Thoracic aorta (tissue), 2 donors: ENCODE results near the gene PCDH9. TPM values are rescaled to one million over a fixed set of nuclear protein-coding genes. Genes with fewer than 3 reads are reported as not detected.

Experiments
- ATAC-seq: fragments of 150-250 bp; one replicate; pipeline ENCODE4 v1.8.0; 2017; ENCODE audit warnings: low read depth; ENCODE audit not compliant: insufficient number of reproducible peaks, low FRiP score
- DNase-seq: peaks from one replicate; pipeline ENCODE4 v3.0.0-alpha.2; 2020; ENCODE audit warnings: low spot score
- H3K27ac ChIP-seq, 2 donors: fragments of 200-600 bp; sonication (generic); 1 replicate in 1 of 2; 2 replicates in 1 of 2; pipeline ENCODE4 v1.5.1; 2016; ENCODE audit warnings: mild to moderate bottlenecking in 2 of 2, moderate library complexity in 2 of 2
- H3K27me3 ChIP-seq: fragments of 200-600 bp; sonication (generic); replicated peaks from 2 replicates; pipeline ENCODE4 v1.6.0; 2016; ENCODE audit warnings: mild to moderate bottlenecking; ENCODE audit not compliant: insufficient read depth
- H3K36me3 ChIP-seq: fragments of 200-600 bp; sonication (generic); one replicate; pipeline ENCODE4 v1.5.1; 2016
- H3K4me1 ChIP-seq, 2 donors: fragments of 200-600 bp; sonication (generic); 1 replicate in 1 of 2; 2 replicates in 1 of 2; pipeline versions ENCODE4 v1.5.1 to v1.6.0; 2016; ENCODE audit warnings: low read depth in 2 of 2, mild to moderate bottlenecking in 1 of 2; ENCODE audit not compliant: control insufficient read depth in 1 of 2
- H3K4me3 ChIP-seq: fragments of 200-600 bp; sonication (generic); 2 replicates; pipeline ENCODE4 v1.5.1; 2016; ENCODE audit warnings: mild to moderate bottlenecking
- H3K9me3 ChIP-seq: fragments of 200-600 bp; sonication (generic); 2 replicates; pipeline ENCODE4 v1.5.1; 2016
- CTCF ChIP-seq: fragments of 200-600 bp; sonication (generic); IDR thresholded peaks from one replicate; pipeline ENCODE4 v1.5.1; 2019; ENCODE audit warnings: antibody characterized with exemption
- total RNA-seq, 2 donors: library from RNA; depleted of rRNA; stranded (reverse); fragments of >200 nt; gene quantifications; one replicate each; pipeline versions ENCODE4 v1.1.0 to v1.2.3, GENCODE V29; 2016

The PCDH9 gene
- total RNA-seq, 2 donors from 2014 or later, result 12.3 to 15.3 TPM

- DNase-seq (no peak), ATAC-seq (no peak)
- H3K4me1 ChIP-seq, result no peaks in the 10 kb centered on the region
- no peak overlapping the region for H3K27ac ChIP-seq
- no peak for TF ChIP-seq CTCF
- H3K27me3 ChIP-seq, result no peaks in the 10 kb centered on the region
- no peaks in the 10 kb centered on the region for H3K9me3 ChIP-seq
- no peaks in the 10 kb centered on the region for H3K36me3 ChIP-seq
- no peak overlapping the region for H3K4me3 ChIP-seq
These were observed 187.6 kb downstream of the PCDH9 start for GRCh38 chr13:67042556-67042955.

- no peak for TF ChIP-seq CTCF
- ATAC-seq (no peak), DNase-seq (no peak)
- Histone ChIP-seq H3K27me3 (peaks cover 4% of the 10 kb centered on the region), H3K36me3 (no peaks in the 10 kb centered on the region), H3K27ac (no peak overlapping the region), H3K4me3 (no peak overlapping the region), H3K4me1 (no peaks in the 10 kb centered on the region), H3K9me3 (no peaks in the 10 kb centered on the region)
These were observed 193.3 kb downstream of the PCDH9 start for GRCh38 chr13:67036699-67037457.

- no peak for DNase-seq
- no peak for ATAC-seq
- H3K27ac ChIP-seq, result no peak overlapping the region
- H3K4me3 ChIP-seq, result no peak overlapping the region
- TF ChIP-seq CTCF, result no peak
- H3K4me1 ChIP-seq, result no peaks in the 10 kb centered on the region
- H3K27me3 ChIP-seq, result peaks cover 4% of the 10 kb centered on the region
- no peaks in the 10 kb centered on the region for H3K9me3 ChIP-seq
- no peaks in the 10 kb centered on the region for H3K36me3 ChIP-seq
These were observed 197.0 kb downstream of the PCDH9 start for GRCh38 chr13:67033170-67033569.

GRCh38 chr13:67023130-67023876 is 206.8 kb downstream of the PCDH9 start:
- TF ChIP-seq CTCF, result no peak
- no peak overlapping the region for H3K4me3 ChIP-seq
- ATAC-seq (no peak), DNase-seq (no peak)
- H3K36me3 ChIP-seq, result no peaks in the 10 kb centered on the region
- no peaks in the 10 kb centered on the region for H3K4me1 ChIP-seq
- no peaks in the 10 kb centered on the region for H3K27me3 ChIP-seq
- H3K9me3 ChIP-seq, result no peaks in the 10 kb centered on the region
- H3K27ac ChIP-seq, result no peak overlapping the region

- no peak for TF ChIP-seq CTCF
- no peak for ATAC-seq
- no peaks in the 10 kb centered on the region for H3K27me3 ChIP-seq
These were observed 211.4 kb downstream of the PCDH9 start for GRCh38 chr13:67018775-67019174.

More at GRCh38 chr13:67018775-67019174, 211.4 kb downstream of the PCDH9 start:
- no peak overlapping the region for H3K27ac ChIP-seq
- no peak overlapping the region for H3K4me3 ChIP-seq
- no peaks in the 10 kb centered on the region for H3K4me1 ChIP-seq
- H3K36me3 ChIP-seq, result no peaks in the 10 kb centered on the region
- no peak for DNase-seq
- no peaks in the 10 kb centered on the region for H3K9me3 ChIP-seq
